ENCODE measurements around the gene PRKD2. TPM values are rescaled to one million over a fixed set of nuclear protein-coding genes. Genes with fewer than 3 reads are reported as not detected.

PRKD2 gene
- total and polyA plus RNA-seq, 10 of the 15 experiments (the other 5 are each of a cell fraction or from before 2014, with no cell fraction given), result 2.3 to 98.8 (median 32.9) TPM

DNA sequence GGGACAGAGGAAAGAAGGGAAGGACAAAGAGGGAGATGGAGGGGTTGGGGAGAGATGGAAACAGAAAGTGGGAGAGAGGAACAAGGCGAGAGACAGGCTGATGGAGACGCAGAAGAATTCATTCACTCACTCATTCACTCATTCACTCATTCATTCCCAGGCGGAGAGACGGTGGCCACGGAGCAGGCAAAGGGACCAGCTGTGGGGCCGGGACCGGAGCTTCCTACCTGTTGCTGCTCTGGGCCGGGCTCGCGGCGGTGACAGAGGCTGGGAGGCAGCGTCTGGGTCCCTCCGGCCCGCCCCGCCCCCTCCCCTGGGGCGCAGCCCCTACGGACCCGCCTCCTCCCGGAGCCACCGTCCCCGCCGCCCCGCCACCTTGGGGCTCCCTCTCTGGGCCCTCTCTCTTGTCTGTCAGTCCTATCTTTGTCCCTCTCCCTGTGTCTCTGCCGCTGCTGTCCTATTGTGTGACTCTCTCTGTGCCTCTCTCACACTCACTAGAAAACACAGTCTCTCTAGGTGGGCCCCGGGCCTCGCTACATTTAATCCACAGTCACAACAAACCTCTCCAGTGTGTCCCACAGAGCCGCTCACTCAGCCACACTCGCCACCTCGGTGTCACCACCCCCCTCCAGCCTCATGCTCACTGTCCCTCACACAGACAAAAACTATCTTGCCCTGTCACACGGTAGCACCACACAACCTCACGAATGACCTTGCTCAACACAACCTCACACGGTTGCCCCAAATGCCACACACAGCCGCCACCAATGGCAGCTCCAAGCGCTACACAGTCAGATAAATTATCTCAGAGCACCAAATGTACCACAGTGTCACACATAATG lies 80.8 kb downstream of the PRKD2 start, which contains the start of gene GNG8 (continued):
- TF ChIP-seq, protein P1, sequence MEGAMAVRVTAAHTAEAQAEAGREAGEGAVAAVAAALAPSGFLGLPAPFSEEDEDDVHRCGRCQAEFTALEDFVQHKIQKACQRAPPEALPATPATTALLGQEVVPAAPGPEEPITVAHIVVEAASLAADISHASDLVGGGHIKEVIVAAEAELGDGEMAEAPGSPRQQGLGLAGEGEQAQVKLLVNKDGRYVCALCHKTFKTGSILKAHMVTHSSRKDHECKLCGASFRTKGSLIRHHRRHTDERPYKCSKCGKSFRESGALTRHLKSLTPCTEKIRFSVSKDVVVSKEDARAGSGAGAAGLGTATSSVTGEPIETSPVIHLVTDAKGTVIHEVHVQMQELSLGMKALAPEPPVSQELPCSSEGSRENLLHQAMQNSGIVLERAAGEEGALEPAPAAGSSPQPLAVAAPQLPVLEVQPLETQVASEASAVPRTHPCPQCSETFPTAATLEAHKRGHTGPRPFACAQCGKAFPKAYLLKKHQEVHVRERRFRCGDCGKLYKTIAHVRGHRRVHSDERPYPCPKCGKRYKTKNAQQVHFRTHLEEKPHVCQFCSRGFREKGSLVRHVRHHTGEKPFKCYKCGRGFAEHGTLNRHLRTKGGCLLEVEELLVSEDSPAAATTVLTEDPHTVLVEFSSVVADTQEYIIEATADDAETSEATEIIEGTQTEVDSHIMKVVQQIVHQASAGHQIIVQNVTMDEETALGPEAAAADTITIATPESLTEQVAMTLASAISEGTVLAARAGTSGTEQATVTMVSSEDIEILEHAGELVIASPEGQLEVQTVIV (IDR thresholded peaks at IDR 0.05; ENCODE audit: borderline replicate concordance, partially characterized antibody), result no peak
- no peak for TF ChIP-seq MAX (IDR thresholded peaks at IDR 0.05; ENCODE audit: low read depth, low read length)
- no peak for TF ChIP-seq RAD51 (IDR thresholded peaks at IDR 0.05)
- TF ChIP-seq CREM (IDR thresholded peaks at IDR 0.05; ENCODE audit: low read depth), result no peak
- TF ChIP-seq ZNF622 (IDR thresholded peaks at IDR 0.05), result no peak
- no peak for TF ChIP-seq ZBTB4 (CRISPR knock-in tag; IDR thresholded peaks at IDR 0.05)
- no peak for TF ChIP-seq NBN (IDR thresholded peaks at IDR 0.05)
- no peak for TF ChIP-seq MLLT1 (IDR thresholded peaks at IDR 0.05)
- no peak for TF ChIP-seq E2F8 (IDR thresholded peaks at IDR 0.05; ENCODE audit: low read depth, partially characterized antibody)
- no peak for TF ChIP-seq EZH2 (IDR thresholded peaks at IDR 0.05; ENCODE audit: borderline replicate concordance, control insufficient read depth, low read depth, low read length)
- TF ChIP-seq SMC3 (IDR thresholded peaks at IDR 0.05; ENCODE audit: borderline replicate concordance, low read length), result no peak
- no peak for TF ChIP-seq PAX5 (IDR thresholded peaks at IDR 0.05; ENCODE audit: borderline replicate concordance, low read depth, low read length)
- TF ChIP-seq SPI1 (IDR thresholded peaks at IDR 0.05; ENCODE audit: borderline replicate concordance, insufficient read depth, low read depth, low read length), result no peak
- no peak for TF ChIP-seq HDGF (IDR thresholded peaks at IDR 0.05)
- TF ChIP-seq FOS (IDR thresholded peaks at IDR 0.05; ENCODE audit: borderline replicate concordance, extremely low read depth, insufficient read length), result no peak
- no peak for TF ChIP-seq CHD4 (IDR thresholded peaks at IDR 0.05)
- no peak for TF ChIP-seq PKNOX1 (IDR thresholded peaks at IDR 0.05)
- TF ChIP-seq SP1 (IDR thresholded peaks at IDR 0.05; ENCODE audit: low read depth, low read length), result no peak
- peak; percentile 97 for TF ChIP-seq ZNF24 (IDR thresholded peaks at IDR 0.05)

Data from GM12878 (cell line).